Measurements from ENCODE around the gene BAHD1.

DNA sequence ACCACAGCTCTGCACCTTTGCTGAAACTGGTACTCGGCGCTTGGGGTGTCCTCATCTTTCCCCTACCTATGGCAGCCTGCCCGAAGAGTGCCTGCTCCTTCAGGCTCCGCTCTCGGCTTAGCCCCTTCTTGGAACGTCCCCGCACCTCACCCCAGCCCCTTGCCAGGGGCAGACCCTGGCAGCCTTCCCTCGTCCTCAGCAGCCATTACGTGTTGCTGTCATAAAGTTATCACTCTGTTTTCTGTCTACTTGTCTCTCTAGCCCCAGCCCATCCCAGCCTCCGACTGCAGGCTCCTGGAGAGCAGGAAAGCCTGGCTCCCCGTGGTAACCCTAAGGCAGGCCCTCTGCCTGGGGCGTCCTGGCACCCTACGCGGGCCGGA is 5.1 kb upstream of the BAHD1 start:
- TF ChIP-seq CTCF (IDR thresholded peaks at IDR 0.05): no peak
- TF ChIP-seq POLR2AphosphoS5 (IDR thresholded peaks at IDR 0.05): no peak
